ENCODE measurements around the gene RBM18. TPM values are rescaled to one million over a fixed set of nuclear protein-coding genes. Genes with fewer than 3 reads are reported as not detected.

The RBM18 gene
- total RNA-seq, 1 experiment from 2014 or later, result 30.8 TPM

GRCh38 chr9:122205176-122205575, 59.5 kb downstream of the RBM18 start:
- Histone ChIP-seq H3K9me3 (ENCODE audit: low read depth, low read length, poor library complexity, severe bottlenecking) (no peaks in the 10 kb centered on the region), H3K27ac (ENCODE audit: low read depth, low read length, poor library complexity, severe bottlenecking) (no peak overlapping the region), H3K4me3 (ENCODE audit: low read depth, low read length, poor library complexity, severe bottlenecking) (no peak overlapping the region), H3K4me1 (ENCODE audit: insufficient read depth, low read length, poor library complexity, severe bottlenecking) (no peaks in the 10 kb centered on the region), H3K36me3 (ENCODE audit: insufficient read depth, low read length, poor library complexity, severe bottlenecking) (no peaks in the 10 kb centered on the region), H3K27me3 (replicated peaks; ENCODE audit: insufficient read depth, low read depth, low read length, poor library complexity) (peaks cover 21% of the 10 kb centered on the region)
- CTCF ChIA-PET, result no interaction called here
- POLR2A ChIA-PET (ENCODE audit: low non-redundant PET), result no interaction called here
- TF ChIP-seq EZH2 (IDR thresholded peaks at IDR 0.05; ENCODE audit: borderline replicate concordance, low read depth, low read length, poor library complexity, severe bottlenecking) (no peak), CTCF (conservative IDR thresholded peaks at IDR 0.05; ENCODE audit: low read depth, low read length) (no peak)
- no peak for DNase-seq (ENCODE audit: low spot score)
- intact Hi-C loops (cut with micrococcal nuclease; ENCODE audit: unreplicated experiment), result no loop called here
- no TSS peak for BruUV-seq (replicated peaks)

GRCh38 chr9:122204491-122204890, 60.1 kb downstream of the RBM18 start:
- no TSS peak for BruUV-seq (replicated peaks)
- POLR2A ChIA-PET (ENCODE audit: low non-redundant PET), result no interaction called here
- Histone ChIP-seq H3K36me3 (ENCODE audit: insufficient read depth, low read length, poor library complexity, severe bottlenecking) (no peaks in the 10 kb centered on the region), H3K9me3 (ENCODE audit: low read depth, low read length, poor library complexity, severe bottlenecking) (no peaks in the 10 kb centered on the region), H3K27ac (ENCODE audit: low read depth, low read length, poor library complexity, severe bottlenecking) (no peak overlapping the region), H3K4me1 (ENCODE audit: insufficient read depth, low read length, poor library complexity, severe bottlenecking) (no peaks in the 10 kb centered on the region), H3K4me3 (ENCODE audit: low read depth, low read length, poor library complexity, severe bottlenecking) (no peak overlapping the region), H3K27me3 (replicated peaks; ENCODE audit: insufficient read depth, low read depth, low read length, poor library complexity) (peaks cover 20% of the 10 kb centered on the region)
- intact Hi-C loops (cut with micrococcal nuclease; ENCODE audit: unreplicated experiment), result no loop called here
- no peak for TF ChIP-seq EZH2 (IDR thresholded peaks at IDR 0.05; ENCODE audit: borderline replicate concordance, low read depth, low read length, poor library complexity, severe bottlenecking)
- TF ChIP-seq CTCF (conservative IDR thresholded peaks at IDR 0.05; ENCODE audit: low read depth, low read length), result no peak
- CTCF ChIA-PET, result no interaction called here
- DNase-seq (ENCODE audit: low spot score), result no peak

GRCh38 chr9:122204055-122204454, 60.6 kb downstream of the RBM18 start:
- no TSS peak for BruUV-seq (replicated peaks)
- Histone ChIP-seq H3K27me3 (replicated peaks; ENCODE audit: insufficient read depth, low read depth, low read length, poor library complexity) (peaks cover 20% of the 10 kb centered on the region), H3K27ac (ENCODE audit: low read depth, low read length, poor library complexity, severe bottlenecking) (no peak overlapping the region), H3K9me3 (ENCODE audit: low read depth, low read length, poor library complexity, severe bottlenecking) (no peaks in the 10 kb centered on the region), H3K4me1 (ENCODE audit: insufficient read depth, low read length, poor library complexity, severe bottlenecking) (no peaks in the 10 kb centered on the region), H3K36me3 (ENCODE audit: insufficient read depth, low read length, poor library complexity, severe bottlenecking) (no peaks in the 10 kb centered on the region), H3K4me3 (ENCODE audit: low read depth, low read length, poor library complexity, severe bottlenecking) (no peak overlapping the region)
- intact Hi-C loops (cut with micrococcal nuclease; ENCODE audit: unreplicated experiment), result no loop called here
- POLR2A ChIA-PET (ENCODE audit: low non-redundant PET), result no interaction called here
- TF ChIP-seq EZH2 (IDR thresholded peaks at IDR 0.05; ENCODE audit: borderline replicate concordance, low read depth, low read length, poor library complexity, severe bottlenecking), result no peak
- no peak for TF ChIP-seq CTCF (conservative IDR thresholded peaks at IDR 0.05; ENCODE audit: low read depth, low read length)
- CTCF ChIA-PET, result no interaction called here
- no peak for DNase-seq (ENCODE audit: low spot score)
